Adipose tissue (tissue), 3 donors: ENCODE measurements around the gene TECPR1. TPM values are rescaled to one million over a fixed set of nuclear protein-coding genes. Genes with fewer than 3 reads are reported as not detected.

ENCODE experiments used
- H3K27ac ChIP-seq: one replicate; pipeline ENCODE4 v1.5.1; 2013; ENCODE audit warnings: low read depth, low read length
- WGBS, 3 donors: extraction: QIAGEN DNeasy Blood & Tissue Kit; methylation state at CpG; one replicate each; pipeline ENCODE4 v1.1.7; 2013; 5-methylcytosine and 5-hydroxymethylcytosine counted together
- polyA plus RNA-seq, 3 donors: library from polyadenylated mRNA; stranded (reverse); fragments of 200-250 nt; gene quantifications; one replicate each; pipeline ENCODE4 v1.2.3, GENCODE V29; 2013
- donor health status: healthy with polysubstance abuse.
- donor health status: Bipolar disorder and iron deficiency.
- donor health status: healthy.

Gene TECPR1
- polyA plus RNA-seq, 3 donors, result 15.2 to 21.7 (median 19.0) TPM

DNA sequence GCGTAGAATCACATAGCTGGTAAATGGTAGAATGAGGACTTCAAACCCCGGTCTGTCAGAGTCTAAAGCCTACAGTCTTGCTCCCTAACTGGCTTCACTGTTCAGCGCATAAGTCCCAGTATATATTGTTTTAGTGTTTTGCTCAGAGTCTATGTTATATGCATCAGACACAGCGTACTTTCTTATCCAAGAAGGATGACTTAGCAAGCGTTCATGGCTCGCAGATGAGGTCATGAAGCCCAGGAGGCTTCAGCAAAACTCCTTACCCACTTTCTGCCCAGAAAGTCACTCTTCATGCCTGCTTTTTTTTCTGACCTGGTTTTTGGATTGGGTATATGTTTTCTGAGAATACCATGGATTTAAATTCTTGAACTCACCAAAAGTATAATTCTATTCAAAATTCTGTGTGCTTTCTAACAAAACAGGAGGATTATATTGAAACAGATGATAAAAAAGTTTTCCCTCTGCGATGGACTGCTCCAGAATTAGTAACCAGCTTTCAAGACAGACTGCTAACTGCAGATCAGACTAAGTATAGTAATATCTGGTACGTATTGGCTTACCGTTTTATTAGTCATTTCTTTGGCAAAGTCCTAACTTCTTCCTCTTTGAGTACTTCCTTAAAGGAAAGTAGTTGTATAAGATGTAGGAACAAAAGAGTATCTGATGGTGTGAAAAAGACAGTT lies 65.4 kb downstream of the TECPR1 start:
- no peak overlapping the region for H3K27ac ChIP-seq
- WGBS, 3 donors, result 64 to 87% (median 67%) methylated on average over 9 of the region's 9 CpGs

DNA sequence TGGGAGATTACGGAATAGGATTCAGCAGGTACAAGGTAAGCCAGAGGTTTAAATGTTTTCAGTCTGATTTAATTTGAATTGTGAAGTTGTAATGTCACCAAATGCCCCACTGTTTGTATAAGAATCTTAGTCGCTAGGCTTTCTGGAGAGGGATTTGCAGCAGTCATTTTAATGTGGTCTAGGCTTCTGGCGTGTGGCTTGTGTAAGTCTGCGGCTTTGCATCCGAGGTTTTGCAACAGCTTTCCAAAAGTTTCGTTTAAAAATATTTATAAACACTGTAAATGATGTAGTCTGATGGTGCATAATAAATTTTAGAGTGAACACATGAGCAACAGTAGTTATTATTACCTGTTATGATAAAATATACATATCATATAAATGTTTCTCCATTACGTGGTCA lies 66.9 kb downstream of the TECPR1 start:
- WGBS, 3 donors, result 84 to 94% (median 85%) methylated on average over 7 of the region's 7 CpGs
- H3K27ac ChIP-seq, result no peak overlapping the region

DNA sequence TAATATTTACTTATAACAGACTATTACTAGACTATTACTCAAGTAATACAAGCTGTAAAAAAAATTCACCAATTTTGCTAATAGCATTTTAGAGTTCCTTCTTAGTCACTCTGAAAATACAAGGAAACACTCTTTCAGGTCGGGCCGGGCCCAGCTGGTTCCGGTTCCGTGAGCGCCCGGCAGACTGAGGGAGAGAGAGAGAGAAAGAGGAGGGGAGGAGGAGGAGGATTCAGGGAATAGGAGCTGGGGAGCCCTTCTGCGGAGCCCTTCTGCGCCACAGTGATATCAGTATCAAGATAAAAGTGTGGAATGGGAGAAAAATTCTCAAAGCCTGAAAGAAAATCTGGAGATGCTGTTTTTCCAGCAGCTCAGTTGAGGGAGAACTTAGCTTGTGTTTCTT lies 71.3 kb downstream of the TECPR1 start:
- H3K27ac ChIP-seq, result no peak overlapping the region
- WGBS, 3 donors, result 45 to 93% (median 92%) methylated on average over 8 of the region's 8 CpGs

GRCh38 chr7:98178762-98179490 lies 73.1 kb downstream of the TECPR1 start:
- no peak overlapping the region for H3K27ac ChIP-seq
- WGBS, 3 donors, result 68 to 92% (median 90%) methylated on average over 10 of the region's 10 CpGs

DNA sequence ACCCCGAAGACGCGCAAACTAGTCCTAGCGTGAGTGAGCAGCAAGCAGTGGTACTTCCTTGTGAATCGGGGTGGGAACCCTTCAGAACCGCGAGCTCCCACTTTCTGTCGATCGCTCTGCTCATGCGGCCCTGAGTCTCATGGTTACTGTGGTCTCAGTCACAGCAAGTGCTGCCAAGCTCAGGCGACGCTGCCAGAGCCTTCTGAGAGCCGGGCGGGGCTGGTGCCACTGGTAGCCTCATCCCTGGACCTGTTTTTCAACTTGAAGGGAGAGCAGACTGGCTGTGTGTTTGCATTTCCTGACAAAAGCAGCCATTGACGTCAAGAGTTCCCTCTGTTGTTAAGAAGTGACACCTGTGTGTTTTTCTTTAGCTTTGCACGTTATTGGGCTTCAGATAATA lies 73.7 kb downstream of the TECPR1 start:
- no peak overlapping the region for H3K27ac ChIP-seq

GRCh38 chr7:98177553-98177952 lies 74.5 kb downstream of the TECPR1 start:
- H3K27ac ChIP-seq, result no peak overlapping the region
- WGBS, 3 donors, result 49 to 94% (median 87%) methylated on average over 6 of the region's 6 CpGs

More for the DNA sequence above, 73.7 kb downstream of the TECPR1 start:
- 25 to 92% (median 82%) methylated on average over 16 of the region's 16 CpGs for WGBS, 3 donors

DNA sequence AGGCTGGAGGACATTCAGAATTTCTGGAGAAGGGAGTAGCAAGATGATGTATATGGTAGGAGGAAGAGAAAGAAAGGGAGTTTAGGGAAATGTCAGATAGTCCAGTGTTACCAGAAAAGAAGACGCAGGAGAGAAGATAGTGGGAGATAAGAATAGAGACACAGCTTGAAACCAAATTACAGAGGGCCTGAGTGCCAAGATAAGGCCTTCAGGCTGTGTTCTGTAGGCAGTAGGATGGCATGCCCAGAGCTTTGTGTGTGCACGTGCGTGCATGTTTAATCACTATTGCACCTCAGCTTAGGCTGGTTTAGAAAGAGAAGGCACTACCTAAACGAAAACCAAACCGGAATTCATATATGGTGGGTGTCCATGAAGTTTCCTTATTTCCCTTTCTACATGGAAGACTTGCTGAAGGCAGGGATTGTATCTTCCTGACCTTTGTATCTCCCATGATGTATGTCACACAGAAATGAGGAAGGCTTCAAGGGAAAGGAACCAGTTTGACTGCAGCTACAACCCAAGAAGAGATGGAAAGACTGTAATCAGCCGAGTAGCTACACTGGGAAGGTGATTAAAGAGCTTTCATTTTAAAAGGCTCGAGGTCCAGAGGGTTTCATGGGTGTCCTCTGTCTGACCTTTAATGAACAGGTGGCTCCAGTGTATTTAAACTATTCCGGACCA lies 76.6 kb downstream of the TECPR1 start:
- WGBS, 3 donors, result 83 to 89% (median 87%) methylated on average over 8 of the region's 8 CpGs

DNA sequence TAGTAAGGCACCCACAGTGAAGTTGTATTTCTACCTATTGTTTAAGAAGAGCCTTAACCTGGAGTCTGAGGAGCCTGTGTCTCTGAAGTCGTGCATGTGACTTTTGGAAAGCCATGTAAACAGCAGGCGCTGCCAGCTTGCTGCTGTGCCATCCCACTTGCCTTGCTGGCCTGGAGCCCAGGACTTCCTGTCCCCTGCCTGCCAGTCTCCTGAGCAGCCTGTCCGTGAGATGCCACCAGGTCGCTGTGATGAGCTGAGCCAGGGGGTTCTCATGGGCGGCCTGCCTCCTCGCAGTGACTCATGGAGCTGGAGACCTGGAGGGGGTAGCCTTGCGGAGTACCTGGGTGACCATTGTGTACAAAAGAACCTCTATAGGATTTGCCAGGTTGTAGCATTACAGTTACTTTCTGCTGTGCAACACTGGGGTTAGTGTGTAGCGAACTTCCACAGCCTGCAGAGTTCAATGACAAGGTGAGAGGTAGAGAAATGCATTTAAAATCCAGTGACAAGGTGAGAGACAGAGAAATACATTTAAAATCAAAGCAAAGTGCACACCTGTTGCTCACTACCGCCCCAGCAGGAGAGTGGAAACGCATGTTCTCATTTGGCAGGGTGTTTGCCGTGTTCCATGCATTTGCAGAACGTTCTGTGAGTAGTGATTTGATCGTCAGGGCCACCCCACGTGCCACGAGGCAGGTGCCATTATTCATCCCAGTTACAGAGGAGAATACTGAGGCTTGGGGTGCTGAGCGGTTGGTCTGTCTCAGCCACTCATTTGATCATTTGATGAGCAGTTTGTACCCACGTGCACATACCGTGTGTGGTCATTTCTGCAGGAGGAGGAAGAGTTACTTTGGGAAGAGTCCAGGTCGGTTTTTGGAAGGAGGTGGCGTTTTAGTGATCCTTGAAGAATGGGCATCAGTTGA lies 77.4 kb downstream of the TECPR1 start:
- 57 to 92% (median 92%) methylated on average over 20 of the region's 20 CpGs for WGBS, 3 donors
- no peak overlapping the region for H3K27ac ChIP-seq

More for the DNA sequence above, 76.6 kb downstream of the TECPR1 start:
- no peak overlapping the region for H3K27ac ChIP-seq

GRCh38 chr7:98171449-98171848 lies 80.6 kb downstream of the TECPR1 start:
- 95 to 96% (median 95%) methylated on average over 24 of the region's 24 CpGs for WGBS, 3 donors
- no peak overlapping the region for H3K27ac ChIP-seq

DNA sequence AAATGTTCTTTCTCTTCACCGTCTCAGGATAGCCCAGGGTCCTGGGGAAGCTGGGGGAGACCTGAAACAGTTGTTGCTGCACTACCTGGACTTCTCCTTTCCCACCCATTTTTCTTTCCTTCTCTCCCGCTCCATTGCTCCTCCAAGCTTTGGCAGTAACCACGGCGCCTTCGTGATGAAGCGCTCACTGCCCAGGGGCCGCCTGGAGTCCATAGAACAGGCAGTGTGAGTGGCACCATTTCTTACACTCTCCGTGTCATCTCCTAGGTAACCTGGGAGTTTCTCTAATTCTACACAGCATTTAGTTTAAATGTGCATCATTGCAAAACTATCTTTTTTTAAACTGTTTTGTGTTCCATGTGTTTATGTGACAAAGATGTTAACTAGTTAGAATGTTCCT lies 81.1 kb downstream of the TECPR1 start:
- no peak overlapping the region for H3K27ac ChIP-seq
- WGBS, 3 donors, result 73 to 93% (median 90%) methylated on average over 8 of the region's 8 CpGs

- H3K27ac ChIP-seq, result no peak overlapping the region
- whole genome bisulfite sequencing, 3 donors, result 51 to 96% (median 90%) methylated on average over 5 of the region's 5 CpGs
These were observed 83.0 kb downstream of the TECPR1 start for GRCh38 chr7:98168904-98169621.

- 64 to 66% (median 65%) methylated on average over 17 of the region's 17 CpGs for WGBS, 3 donors
- no peak overlapping the region for H3K27ac ChIP-seq
These were observed 83.7 kb downstream of the TECPR1 start for GRCh38 chr7:98168181-98168903.

DNA sequence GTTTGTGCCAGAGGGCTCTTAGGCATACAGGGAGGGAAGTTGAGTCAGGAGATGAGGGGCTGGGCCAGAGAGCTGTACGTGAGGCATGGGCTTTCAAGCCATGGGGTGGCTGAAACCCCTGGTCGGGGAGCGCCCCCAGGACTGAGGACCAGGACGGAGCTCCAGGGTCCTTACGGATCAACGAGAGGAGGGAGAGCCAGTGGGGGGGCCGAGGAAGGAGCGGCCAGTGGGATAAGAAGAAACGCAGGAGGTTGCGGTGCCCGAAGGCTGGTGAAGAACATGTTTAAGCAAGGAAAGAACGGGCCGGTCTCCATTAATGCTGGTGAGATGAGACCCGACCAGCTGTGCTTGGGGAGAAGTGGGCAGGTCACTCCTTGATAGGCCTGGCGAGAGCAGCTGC lies 84.4 kb downstream of the TECPR1 start:
- WGBS, 3 donors, result 91 to 96% (median 91%) methylated on average over 15 of the region's 15 CpGs
- no peak overlapping the region for H3K27ac ChIP-seq

- H3K27ac ChIP-seq, result no peak overlapping the region
- 77 to 82% (median 77%) methylated on average over 2 of the region's 2 CpGs for WGBS, 3 donors
These were observed 85.4 kb downstream of the TECPR1 start for GRCh38 chr7:98166668-98166970.

DNA sequence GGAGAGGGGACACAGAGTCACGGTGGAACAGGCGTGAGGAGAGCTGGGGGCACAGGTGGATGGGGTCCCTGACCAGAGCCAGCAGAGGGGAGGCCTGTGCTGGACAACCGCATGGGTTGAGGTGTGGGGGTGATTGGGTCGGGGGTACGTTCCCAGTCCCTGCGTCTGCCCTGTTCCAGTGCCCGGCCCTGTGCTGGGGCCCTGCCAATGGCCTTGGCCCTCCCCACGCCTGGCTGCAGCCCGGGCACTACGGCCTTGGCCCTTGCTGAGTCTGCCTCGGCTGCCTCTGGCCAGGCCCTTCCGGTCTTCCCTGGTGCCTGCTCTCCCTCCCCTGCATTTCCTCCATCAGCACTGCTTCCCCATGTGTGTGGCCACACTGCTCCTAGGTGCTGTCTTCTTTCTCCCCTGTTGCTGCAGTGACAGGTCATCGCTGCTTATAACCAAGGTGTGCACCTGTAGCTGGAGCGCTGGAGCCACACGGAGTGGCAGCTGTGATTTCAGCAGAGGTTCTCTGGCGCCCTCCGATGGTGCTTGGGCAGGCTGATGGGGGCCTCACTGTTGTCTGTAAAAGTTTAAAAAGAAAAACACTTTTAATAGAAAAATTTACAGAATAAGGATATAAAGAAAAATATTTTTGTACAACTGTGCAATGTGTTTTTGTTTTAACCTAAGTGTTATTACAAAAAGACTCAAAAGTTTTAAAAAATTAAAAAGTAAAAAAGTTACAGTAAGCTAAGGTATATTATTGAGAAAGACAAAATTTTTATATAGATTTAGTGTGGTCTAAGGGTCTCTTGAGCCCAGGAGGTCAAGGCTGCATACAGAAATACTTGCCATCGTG lies 86.0 kb downstream of the TECPR1 start:
- 44 to 75% (median 66%) methylated on average over 17 to 18 of the region's 18 CpGs for WGBS, 3 donors
- no peak overlapping the region for H3K27ac ChIP-seq
